Glutamatergic neuron (in vitro differentiated cells): ENCODE measurements around the gene FBN3. TPM values are rescaled to one million over a fixed set of nuclear protein-coding genes. Genes with fewer than 3 reads are reported as not detected.
"Not testable (repeated sequence)": the region's sequence is repeated elsewhere in the genome, so short reads cannot be mapped to it uniquely, and the experiment has no call there.

Source experiments
- DNase-seq: peaks from one replicate; pipeline ENCODE4 v3.0.0; 2022
- H3K27ac Mint-ChIP-seq: one replicate; pipeline ENCODE4 v1.8.0; 2020; ENCODE audit warnings: mild to moderate bottlenecking, mixed read lengths, inconsistent platforms; ENCODE audit not compliant: unreplicated experiment
- H3K27me3 Mint-ChIP-seq: one replicate; pipeline ENCODE4 v1.8.0; 2020; ENCODE audit warnings: mild to moderate bottlenecking, moderate library complexity, mixed read lengths, inconsistent platforms; ENCODE audit not compliant: unreplicated experiment
- H3K36me3 Mint-ChIP-seq: one replicate; pipeline ENCODE4 v1.8.0; 2020; ENCODE audit warnings: mild to moderate bottlenecking, mixed read lengths, inconsistent platforms; ENCODE audit not compliant: unreplicated experiment
- H3K4me1 Mint-ChIP-seq: one replicate; pipeline ENCODE4 v1.8.0; 2020; ENCODE audit warnings: mild to moderate bottlenecking, low read depth, mixed read lengths, inconsistent platforms; ENCODE audit not compliant: unreplicated experiment
- H3K4me3 Mint-ChIP-seq: one replicate; pipeline ENCODE4 v1.8.0; 2020; ENCODE audit warnings: mild to moderate bottlenecking, mixed read lengths, inconsistent platforms; ENCODE audit not compliant: unreplicated experiment
- H3K9me3 Mint-ChIP-seq: one replicate; pipeline ENCODE4 v1.8.0; 2020; ENCODE audit warnings: mild to moderate bottlenecking, moderate library complexity, mixed read lengths, inconsistent platforms; ENCODE audit not compliant: unreplicated experiment
- total RNA-seq: library from RNA; stranded (reverse); fragmentation: NEBNext Ultra II Directional; extraction: Animal tissue kit (Norgen Biotek cat#: 25700); gene quantifications from one replicate; pipeline ENCODE4 v1.2.1, GENCODE V29; 2021; ENCODE audit not compliant: unreplicated experiment
- TF ChIP-seq, protein P1 (sequence below): fragments of 200-600 bp; sonication (generic); IDR thresholded peaks from one replicate; pipeline ENCODE4 v1.5.0; 2021; ENCODE audit not compliant: partially characterized antibody, unreplicated experiment

FBN3 gene
- total RNA-seq, 1 donor from 2014 or later: 18.3 TPM

DNA sequence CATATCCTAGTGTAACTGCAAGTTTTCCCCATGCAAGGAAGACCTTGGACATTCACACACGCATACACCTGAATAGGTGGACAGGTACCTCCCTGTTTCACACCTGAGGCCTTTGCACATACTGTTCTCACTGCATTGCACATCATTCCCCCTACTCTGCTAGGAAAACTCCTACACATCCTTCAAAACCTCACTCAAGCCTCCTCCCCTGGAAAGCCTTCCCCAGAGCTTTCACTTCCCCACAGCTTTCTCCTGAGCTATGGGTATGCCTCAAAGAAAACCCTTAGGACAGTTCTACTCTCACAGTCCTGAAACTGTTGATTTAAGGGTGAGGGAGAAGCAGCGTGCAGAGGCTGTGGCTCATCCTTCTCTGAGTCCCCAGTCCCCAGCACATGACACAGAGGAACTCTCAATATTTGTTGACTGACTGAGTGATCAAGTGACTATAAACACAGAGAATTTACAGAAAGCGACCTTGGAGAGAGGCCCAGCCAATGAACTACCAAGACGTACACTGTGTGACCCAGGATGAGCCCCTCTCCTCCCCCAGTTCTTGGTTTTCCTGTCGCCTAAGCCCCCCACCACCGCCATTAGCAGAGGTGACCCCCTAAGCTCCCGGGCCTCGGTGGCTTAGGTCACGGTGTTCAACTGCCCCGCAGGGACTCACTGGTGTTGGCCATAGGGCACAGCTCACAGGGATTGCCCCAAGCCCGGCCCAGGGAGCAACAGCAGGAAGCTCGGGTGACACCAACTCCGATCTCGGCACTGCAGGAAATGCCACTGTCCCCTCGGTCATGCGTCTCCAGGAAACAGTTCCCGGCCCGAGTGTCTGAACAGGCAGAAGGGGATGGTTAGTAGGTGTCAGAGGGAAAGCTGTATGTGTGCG, 40.6 kb downstream of the FBN3 start:
- H3K4me1 Mint-ChIP-seq: no peaks in the 10 kb centered on the region
- H3K36me3 Mint-ChIP-seq: peaks cover 4% of the 10 kb centered on the region
- H3K4me3 Mint-ChIP-seq: no peak overlapping the region
- H3K9me3 Mint-ChIP-seq: no peaks in the 10 kb centered on the region
- H3K27ac Mint-ChIP-seq: no peak overlapping the region
- TF ChIP-seq, protein P1, sequence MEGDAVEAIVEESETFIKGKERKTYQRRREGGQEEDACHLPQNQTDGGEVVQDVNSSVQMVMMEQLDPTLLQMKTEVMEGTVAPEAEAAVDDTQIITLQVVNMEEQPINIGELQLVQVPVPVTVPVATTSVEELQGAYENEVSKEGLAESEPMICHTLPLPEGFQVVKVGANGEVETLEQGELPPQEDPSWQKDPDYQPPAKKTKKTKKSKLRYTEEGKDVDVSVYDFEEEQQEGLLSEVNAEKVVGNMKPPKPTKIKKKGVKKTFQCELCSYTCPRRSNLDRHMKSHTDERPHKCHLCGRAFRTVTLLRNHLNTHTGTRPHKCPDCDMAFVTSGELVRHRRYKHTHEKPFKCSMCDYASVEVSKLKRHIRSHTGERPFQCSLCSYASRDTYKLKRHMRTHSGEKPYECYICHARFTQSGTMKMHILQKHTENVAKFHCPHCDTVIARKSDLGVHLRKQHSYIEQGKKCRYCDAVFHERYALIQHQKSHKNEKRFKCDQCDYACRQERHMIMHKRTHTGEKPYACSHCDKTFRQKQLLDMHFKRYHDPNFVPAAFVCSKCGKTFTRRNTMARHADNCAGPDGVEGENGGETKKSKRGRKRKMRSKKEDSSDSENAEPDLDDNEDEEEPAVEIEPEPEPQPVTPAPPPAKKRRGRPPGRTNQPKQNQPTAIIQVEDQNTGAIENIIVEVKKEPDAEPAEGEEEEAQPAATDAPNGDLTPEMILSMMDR: no peak
- no peak for DNase-seq
- H3K27me3 Mint-ChIP-seq: peaks cover 3% of the 10 kb centered on the region

DNA sequence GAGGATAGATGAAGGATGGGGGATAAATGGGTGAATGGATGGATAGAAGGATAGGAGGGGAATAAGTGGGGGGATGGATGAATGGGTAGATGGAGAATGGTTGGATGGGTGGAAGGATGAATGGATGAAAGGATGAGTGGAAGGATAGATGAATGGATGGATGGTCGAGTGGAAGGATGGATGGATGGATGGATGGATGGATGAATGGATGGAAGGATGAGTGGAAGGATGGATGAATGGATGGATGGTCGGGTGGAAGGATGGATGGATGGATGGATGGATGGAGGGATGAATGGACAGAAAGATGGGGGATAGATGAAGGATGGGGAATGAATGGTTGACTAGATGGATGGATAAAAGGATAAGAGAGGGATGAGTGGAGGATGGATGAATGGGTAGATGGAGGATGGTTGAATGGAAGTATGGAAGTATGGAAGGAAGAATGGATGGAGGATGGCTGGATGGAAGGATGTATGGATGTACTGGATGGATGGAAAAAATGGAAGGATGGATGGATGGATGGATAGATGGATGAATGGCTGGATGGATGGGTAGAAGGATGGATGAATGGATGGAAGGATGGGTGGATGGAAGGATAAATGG, 42.0 kb downstream of the FBN3 start:
- H3K9me3 Mint-ChIP-seq: no peaks in the 10 kb centered on the region
- H3K4me1 Mint-ChIP-seq: no peaks in the 10 kb centered on the region
- H3K4me3 Mint-ChIP-seq: no peak overlapping the region
- TF ChIP-seq, protein P1: no peak
- H3K27ac Mint-ChIP-seq: no peak overlapping the region
- peaks cover 3% of the 10 kb centered on the region for H3K27me3 Mint-ChIP-seq
- no peak for DNase-seq
- peaks cover 4% of the 10 kb centered on the region for H3K36me3 Mint-ChIP-seq

DNA sequence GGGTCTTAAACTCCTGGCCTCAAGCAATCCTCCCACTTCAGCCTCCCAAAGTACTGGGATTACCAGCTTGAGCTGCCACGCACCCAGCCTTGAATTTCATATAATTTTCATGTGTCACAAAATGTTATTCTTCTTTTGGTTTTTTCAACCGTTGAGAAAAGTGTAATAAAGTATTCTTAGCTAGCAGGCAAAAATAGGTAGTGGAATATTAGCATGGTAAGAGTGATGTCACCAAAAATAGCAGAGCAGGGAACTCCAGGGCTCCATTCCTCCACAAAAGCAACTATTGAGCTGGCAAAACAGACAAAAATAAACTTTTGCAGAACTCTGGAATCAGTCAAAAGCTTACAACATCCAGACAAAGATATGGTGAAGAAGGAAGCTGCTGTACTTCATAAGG, 43.9 kb downstream of the FBN3 start:
- peaks cover 4% of the 10 kb centered on the region for H3K36me3 Mint-ChIP-seq
- peaks cover 2% of the 10 kb centered on the region for H3K27me3 Mint-ChIP-seq
- DNase-seq: no peak
- H3K4me1 Mint-ChIP-seq: no peaks in the 10 kb centered on the region
- TF ChIP-seq, protein P1: no peak
- H3K4me3 Mint-ChIP-seq: no peak overlapping the region
- no peaks in the 10 kb centered on the region for H3K9me3 Mint-ChIP-seq
- no peak overlapping the region for H3K27ac Mint-ChIP-seq

DNA sequence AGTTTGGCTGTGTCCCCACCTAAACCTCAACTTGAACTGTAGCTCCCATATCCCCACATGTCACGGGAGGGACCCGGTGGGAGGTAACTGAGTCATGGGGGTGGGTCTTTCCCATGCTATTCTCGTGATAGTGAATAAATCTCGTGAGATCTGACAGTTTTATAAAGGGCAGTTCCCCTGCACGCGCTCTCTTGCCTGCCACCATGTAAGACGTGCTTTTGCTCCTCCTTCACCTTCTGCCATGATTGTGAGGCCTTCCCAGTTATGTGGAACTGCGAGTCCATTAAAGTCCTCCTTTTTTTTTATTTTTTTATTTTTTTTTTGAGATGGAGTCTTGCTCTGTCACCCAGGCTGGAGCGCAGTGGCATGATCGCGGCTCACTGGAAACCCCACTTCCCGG, 47.5 kb downstream of the FBN3 start:
- not testable (repeated sequence) for H3K27me3 Mint-ChIP-seq, H3K4me3 Mint-ChIP-seq, H3K4me1 Mint-ChIP-seq, DNase-seq, H3K27ac Mint-ChIP-seq, H3K9me3 Mint-ChIP-seq
- peaks cover 14% of the 10 kb centered on the region for H3K36me3 Mint-ChIP-seq

DNA sequence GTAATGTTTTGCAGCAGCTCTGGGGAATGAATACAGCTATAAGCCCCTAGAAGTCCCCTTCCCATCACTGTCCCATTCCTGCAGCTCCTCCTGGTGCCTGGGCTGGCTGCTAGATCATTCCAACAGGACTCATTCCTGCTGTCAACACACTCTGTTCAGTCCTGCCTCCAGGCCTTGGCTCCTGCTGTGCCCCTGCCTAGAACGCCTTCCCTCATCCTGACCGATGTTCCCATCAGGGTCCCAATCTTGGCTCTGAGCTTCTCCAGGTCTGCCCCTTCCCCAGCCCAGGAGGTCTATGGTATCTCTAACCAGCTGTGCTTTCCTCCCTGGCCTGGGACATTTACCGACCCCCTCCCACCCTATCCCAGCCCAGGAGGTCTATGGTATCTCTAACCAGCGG, 48.1 kb downstream of the FBN3 start:
- TF ChIP-seq, protein P1: no peak
- DNase-seq: no peak
- H3K4me3 Mint-ChIP-seq: no peak overlapping the region
- peaks cover 6% of the 10 kb centered on the region for H3K9me3 Mint-ChIP-seq
- H3K27me3 Mint-ChIP-seq: peaks cover 7% of the 10 kb centered on the region
- no peak overlapping the region for H3K27ac Mint-ChIP-seq
- H3K36me3 Mint-ChIP-seq: peaks cover 18% of the 10 kb centered on the region
- H3K4me1 Mint-ChIP-seq: peaks cover 6% of the 10 kb centered on the region
